Ovary (tissue), 9 donors: ENCODE results near the gene C9orf43. TPM values are rescaled to one million over a fixed set of nuclear protein-coding genes. Genes with fewer than 3 reads are reported as not detected.

Source experiments
- DNase-seq, 5 donors: peaks; one replicate each; pipeline ENCODE4 v3.0.0-alpha.2; 2019 to 2020
- H3K27ac ChIP-seq, 2 donors: fragments of 200-600 bp; one replicate each; pipeline versions ENCODE4 v1.5.1 to v1.8.0; 2019 to 2022
- H3K27me3 ChIP-seq: fragments of 200-600 bp; one replicate; pipeline ENCODE4 v1.8.0; 2022
- H3K36me3 ChIP-seq: fragments of 200-600 bp; sonication (generic); one replicate; pipeline ENCODE4 v1.5.1; 2019
- H3K4me1 ChIP-seq: one replicate; pipeline ENCODE4 v1.8.1; 2013; ENCODE audit warnings: mild to moderate bottlenecking, moderate library complexity; ENCODE audit not compliant: insufficient read depth
- H3K4me3 ChIP-seq: fragments of 200-600 bp; sonication (generic); one replicate; pipeline ENCODE4 v1.5.1; 2017
- H3K9me3 ChIP-seq, 2 donors: fragments of 200-600 bp in 1 of 2; sonication (generic) in 1 of 2; one replicate each; pipeline versions ENCODE4 v1.5.1 to v1.8.1; 2013 to 2019; ENCODE audit warnings: mild to moderate bottlenecking in 1 of 2, moderate library complexity in 1 of 2
- CTCF ChIP-seq, 3 donors: fragments of 450-650 bp in 2 of 3; fragments of 200-600 bp in 1 of 3; IDR thresholded peaks; one replicate each; pipeline versions ENCODE4 v1.5.1 to v1.8.0; 2016 to 2022; ENCODE audit warnings: antibody characterized with exemption in 3 of 3, mild to moderate bottlenecking in 1 of 3
- EP300 ChIP-seq: sonication (generic); formaldehyde crosslinking; IDR thresholded peaks from one replicate; pipeline ENCODE4 v1.6.1; 2017; ENCODE audit warnings: antibody characterized with exemption
- POLR2A ChIP-seq: fragments of 450-650 bp; IDR thresholded peaks from one replicate; pipeline ENCODE4 v1.6.1; 2017; ENCODE audit warnings: antibody characterized with exemption, mild to moderate bottlenecking, moderate library complexity
- WGBS, 3 donors: extraction: QIAGEN DNeasy Blood & Tissue Kit in 1 of 3; methylation state at CpG; one replicate each; pipeline versions ENCODE4 v1.1.5 to v1.1.7; 2013 to 2017; 5-methylcytosine and 5-hydroxymethylcytosine counted together
- intact Hi-C, 4 donors: fragments of 100-400 bp; cut with DNase I; formaldehyde crosslinking; loops; one replicate each; pipeline versions ENCODE4 v1.11.0 to v1.15.1; 2022 to 2023
- polyA plus RNA-seq, 2 donors: library from polyadenylated mRNA; stranded (reverse); fragments of 200-250 nt in 1 of 2; fragments of 350-450 nt in 1 of 2; fragmentation: Illumina TruSeq in 1 of 2; extraction: RNeasy Lipid Tissue Mini Kit (QIAGEN cat#74804) in 1 of 2; gene quantifications; one replicate each; pipeline ENCODE4 v1.2.3, GENCODE V29; 2013 to 2014
- total RNA-seq, 7 donors: library from RNA; depleted of rRNA in 2 of 7; stranded (reverse); fragments of >200 nt in 2 of 7; fragmentation: NEBNext Ultra II Directional in 3 of 7; extraction: Animal tissue kit (Norgen Biotek cat#: 25700) in 3 of 7; gene quantifications; one replicate each; pipeline versions ENCODE4 v1.1.0 to v1.2.4, GENCODE V29; 2016 to 2023
- donor health status: DM: no; HTN: no; CAD: no; lungs with moderate emphysema.
- donor health status: DM: no; HTN: no; CAD: no.
- donor health status: Bipolar disorder and iron deficiency.
- donor health status: DM: yes; HTN: yes; CAD: no.
- donor health status: DM: no; HTN: no; CAD: no.
- donor health status: DM: yes; HTN: yes; CAD: no.

C9orf43 gene
- total and polyA plus RNA-seq, 9 donors = 0.46 to 1.2 (median 0.84) TPM

GRCh38 chr9:113395000-113395861, 15.3 kb upstream of the C9orf43 start:
- Histone ChIP-seq H3K27me3 (no peaks in the 10 kb centered on the region), H3K4me1 (peaks cover 6% of the 10 kb centered on the region), H3K9me3 (no peaks in the 10 kb centered on the region), H3K4me3 (no peak overlapping the region), H3K36me3 (no peaks in the 10 kb centered on the region), H3K27ac (no peak overlapping the region)
- intact Hi-C loops = no loop called here
- peak in 1 of 5 donors; percentile 5 for DNase-seq
- no peak for TF ChIP-seq CTCF (IDR thresholded peaks at IDR 0.05)
- no peak for TF ChIP-seq POLR2A
- no peak for TF ChIP-seq EP300
- 94 to 98% (median 96%) methylated on average over 9 of the region's 9 CpGs for WGBS, 3 donors

- Histone ChIP-seq H3K36me3 (no peaks in the 10 kb centered on the region), H3K9me3 (no peaks in the 10 kb centered on the region), H3K4me1 (peaks cover 6% of the 10 kb centered on the region), H3K27ac (no peak overlapping the region), H3K27me3 (no peaks in the 10 kb centered on the region), H3K4me3 (no peak overlapping the region)
- 63 to 80% (median 67%) methylated on average over 3 of the region's 3 CpGs for WGBS, 3 donors
- intact Hi-C loops = no loop called here
- DNase-seq = no peak
- TF ChIP-seq EP300 = no peak
- no peak for TF ChIP-seq POLR2A
- no peak for TF ChIP-seq CTCF (IDR thresholded peaks at IDR 0.05)
Measured at GRCh38 chr9:113397203-113397631, 13.3 kb upstream of the C9orf43 start.

- Histone ChIP-seq H3K27ac (peak overlapping the region in 1 of 2 donors; percentile 3), H3K9me3 (no peaks in the 10 kb centered on the region), H3K27me3 (no peaks in the 10 kb centered on the region), H3K4me3 (no peak overlapping the region), H3K4me1 (peaks cover 6% of the 10 kb centered on the region), H3K36me3 (no peaks in the 10 kb centered on the region)
- 66 to 91% (median 72%) methylated on average over 5 of the region's 5 CpGs for WGBS, 3 donors
- intact Hi-C loops = no loop called here
- TF ChIP-seq CTCF (IDR thresholded peaks at IDR 0.05) = no peak
- no peak for TF ChIP-seq EP300
- no peak for TF ChIP-seq POLR2A
- DNase-seq = no peak
Measured at GRCh38 chr9:113398796-113399195, 11.8 kb upstream of the C9orf43 start.

GRCh38 chr9:113399646-113400200, 10.8 kb upstream of the C9orf43 start:
- Histone ChIP-seq H3K27ac (no peak overlapping the region), H3K4me1 (peaks cover 6% of the 10 kb centered on the region), H3K9me3 (no peaks in the 10 kb centered on the region), H3K4me3 (no peak overlapping the region), H3K27me3 (no peaks in the 10 kb centered on the region), H3K36me3 (no peaks in the 10 kb centered on the region)
- no peak for DNase-seq
- intact Hi-C loops = loop anchor here in 3 of 4 donors (5.0 to 10.0 kb wide), 3 partner anchors 95 to 127 kb away; partner anchors contain the start of genes CDC26 (in 1 of the 3), PRPF4 (in 1 of the 3) and RNF183 (in 1 of the 3)
- 76 to 85% (median 82%) methylated on average over 3 of the region's 3 CpGs for WGBS, 3 donors
- TF ChIP-seq EP300 (no peak), POLR2A (no peak), CTCF (IDR thresholded peaks at IDR 0.05) (no peak)
